ENCODE data around the gene SERINC5. TPM values are rescaled to one million over a fixed set of nuclear protein-coding genes. Genes with fewer than 3 reads are reported as not detected.
"Not testable (repeated sequence)": the region's sequence is repeated elsewhere in the genome, so short reads cannot be mapped to it uniquely, and the experiment has no call there.

SERINC5 gene
- total and polyA plus RNA-seq, 2 donors (not counting 3 experiments of a cell fraction or from before 2014, with no cell fraction given): 3.2 to 10.1 TPM

DNA sequence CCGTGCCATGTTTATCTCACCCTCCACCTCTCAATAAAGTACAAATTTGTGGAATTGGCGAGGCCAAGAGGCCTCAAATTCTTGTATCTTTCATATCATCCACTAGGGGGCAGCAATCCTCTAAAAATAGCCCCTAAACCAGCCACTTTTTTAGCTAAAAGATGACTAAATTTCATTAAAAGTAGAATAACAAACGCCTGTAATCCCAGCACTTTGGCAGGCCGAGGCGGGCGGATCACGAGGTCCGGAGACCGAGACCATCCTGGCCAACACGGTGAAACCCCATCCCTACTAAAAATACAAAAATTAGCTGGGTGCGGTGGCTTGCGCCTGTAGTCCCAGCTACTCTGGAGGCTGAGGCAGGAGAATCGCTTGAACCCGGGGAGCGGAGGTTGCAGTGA lies 164.1 kb downstream of the SERINC5 start:
- BruUV-seq (replicated peaks); H3K9ac ChIP-seq (replicated peaks; ENCODE audit: extremely low read depth, insufficient read depth, low read length); H3K4me1 ChIP-seq (ENCODE audit: control insufficient read depth, extremely low read depth, insufficient read depth, low read length); H3K79me2 ChIP-seq (ENCODE audit: control insufficient read depth, insufficient read depth, low read length); dilution Hi-C loops (cut with MboI; ENCODE audit: extremely low pct_ligation_motif_present, low sequenced_read_pairs); H4K20me1 ChIP-seq (replicated peaks; ENCODE audit: control insufficient read depth, extremely low read depth, insufficient read depth, low read length); POLR2A ChIA-PET; H3K4me3 ChIP-seq (replicated peaks in 1 of 3; ENCODE audit: insufficient read depth in 1 of 3, low read depth in 1 of 3, low read length in 3 of 3); H3K36me3 ChIP-seq (ENCODE audit: control insufficient read depth in 2 of 2, extremely low read depth in 1 of 2, insufficient read depth in 2 of 2, low read length in 2 of 2); H3K9me3 ChIP-seq (replicated peaks; ENCODE audit: control insufficient read depth, insufficient read depth, low read length); H3K4me2 ChIP-seq (ENCODE audit: insufficient read depth, low read length); H3K9me1 ChIP-seq (replicated peaks; ENCODE audit: control insufficient read depth, extremely low read depth, insufficient read depth, low read length); H3K27ac ChIP-seq (ENCODE audit: insufficient read depth, low read depth, low read length); H3K27me3 ChIP-seq (ENCODE audit: control insufficient read depth in 2 of 2, insufficient read depth in 2 of 2, low read length in 2 of 2): not testable (repeated sequence)
- TF ChIP-seq, protein P1, sequence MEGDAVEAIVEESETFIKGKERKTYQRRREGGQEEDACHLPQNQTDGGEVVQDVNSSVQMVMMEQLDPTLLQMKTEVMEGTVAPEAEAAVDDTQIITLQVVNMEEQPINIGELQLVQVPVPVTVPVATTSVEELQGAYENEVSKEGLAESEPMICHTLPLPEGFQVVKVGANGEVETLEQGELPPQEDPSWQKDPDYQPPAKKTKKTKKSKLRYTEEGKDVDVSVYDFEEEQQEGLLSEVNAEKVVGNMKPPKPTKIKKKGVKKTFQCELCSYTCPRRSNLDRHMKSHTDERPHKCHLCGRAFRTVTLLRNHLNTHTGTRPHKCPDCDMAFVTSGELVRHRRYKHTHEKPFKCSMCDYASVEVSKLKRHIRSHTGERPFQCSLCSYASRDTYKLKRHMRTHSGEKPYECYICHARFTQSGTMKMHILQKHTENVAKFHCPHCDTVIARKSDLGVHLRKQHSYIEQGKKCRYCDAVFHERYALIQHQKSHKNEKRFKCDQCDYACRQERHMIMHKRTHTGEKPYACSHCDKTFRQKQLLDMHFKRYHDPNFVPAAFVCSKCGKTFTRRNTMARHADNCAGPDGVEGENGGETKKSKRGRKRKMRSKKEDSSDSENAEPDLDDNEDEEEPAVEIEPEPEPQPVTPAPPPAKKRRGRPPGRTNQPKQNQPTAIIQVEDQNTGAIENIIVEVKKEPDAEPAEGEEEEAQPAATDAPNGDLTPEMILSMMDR (IDR thresholded peaks at IDR 0.05; ENCODE audit: extremely low read depth in 1 of 2, insufficient read depth in 1 of 2, low read depth in 1 of 2, low read length in 2 of 2): peak; percentile 46 to 50
- peak; percentile 57 for FAIRE-seq
- DNase-seq (ENCODE audit: low read depth, low spot score): peak; percentile 46
- CTCF ChIA-PET: interaction anchor here (0.6 to 10.2 kb wide), 41 partner anchors 8 to 1016 kb away, joined by 3 to 460 read pairs (median 4); partner anchors contain the start of gene SERINC5
- H2AFZ ChIP-seq (ENCODE audit: low read depth, low read length): peak overlapping the region; percentile 35
- intact Hi-C loops (cut with micrococcal nuclease): loop anchor here (1.0 to 10.0 kb wide), 8 partner anchors 166 to 1103 kb away; partner anchors contain the start of genes SERINC5 and ZFYVE16

GRCh38 chr5:80090884-80091166 lies 165.0 kb downstream of the SERINC5 start:
- ChIA-PET POLR2A (no interaction called here), CTCF (interaction anchor here (0.8 to 10.2 kb wide), 5 partner anchors 10 to 582 kb away, joined by 3 to 460 read pairs (median 24); no protein-coding TSS in a partner anchor)
- BruUV-seq (replicated peaks): no TSS peak
- TF ChIP-seq JUN (IDR thresholded peaks at IDR 0.05; ENCODE audit: borderline replicate concordance, insufficient read depth, insufficient read length, low read depth) (no peak), GATA2 (IDR thresholded peaks at IDR 0.05; ENCODE audit: insufficient read depth, insufficient read length, low read depth, low read length) (no peak), MAX (IDR thresholded peaks at IDR 0.05; ENCODE audit: insufficient read depth, insufficient read length) (no peak), POLR2A (IDR thresholded peaks at IDR 0.05; ENCODE audit: low read depth, low read length) (no peak), EZH2 (IDR thresholded peaks at IDR 0.05; ENCODE audit: borderline replicate concordance, low read depth, low read length, severe bottlenecking) (no peak), FOS (IDR thresholded peaks at IDR 0.05; ENCODE audit: borderline replicate concordance, insufficient read depth, low read length) (no peak), MYC (IDR thresholded peaks at IDR 0.05; ENCODE audit: low read depth, low read length) (no peak), POLR2AphosphoS5 (IDR thresholded peaks at IDR 0.05; ENCODE audit: insufficient read depth, low read depth, low read length) (no peak)
- TF ChIP-seq, protein P1 (IDR thresholded peaks at IDR 0.05; ENCODE audit: extremely low read depth in 1 of 2, insufficient read depth in 1 of 2, low read depth in 1 of 2, low read length in 2 of 2): no peak
- Histone ChIP-seq H4K20me1 (replicated peaks; ENCODE audit: control insufficient read depth, extremely low read depth, insufficient read depth, low read length) (no peaks in the 10 kb centered on the region), H3K9me1 (replicated peaks; ENCODE audit: control insufficient read depth, extremely low read depth, insufficient read depth, low read length) (no peaks in the 10 kb centered on the region), H3K4me1 (ENCODE audit: control insufficient read depth, extremely low read depth, insufficient read depth, low read length) (no peaks in the 10 kb centered on the region), H3K4me2 (ENCODE audit: insufficient read depth, low read length) (no peak overlapping the region), H3K4me3 (replicated peaks in 1 of 3; ENCODE audit: insufficient read depth in 1 of 3, low read depth in 1 of 3, low read length in 3 of 3) (no peak overlapping the region), H3K79me2 (ENCODE audit: control insufficient read depth, insufficient read depth, low read length) (no peaks in the 10 kb centered on the region), H3K9ac (replicated peaks; ENCODE audit: extremely low read depth, insufficient read depth, low read length) (no peak overlapping the region), H2AFZ (ENCODE audit: low read depth, low read length) (no peak overlapping the region), H3K27ac (ENCODE audit: insufficient read depth, low read depth, low read length) (no peak overlapping the region), H3K9me3 (replicated peaks; ENCODE audit: control insufficient read depth, insufficient read depth, low read length) (no peaks in the 10 kb centered on the region), H3K27me3 (ENCODE audit: control insufficient read depth in 2 of 2, insufficient read depth in 2 of 2, low read length in 2 of 2) (no peaks in the 10 kb centered on the region), H3K36me3 (ENCODE audit: control insufficient read depth in 2 of 2, extremely low read depth in 1 of 2, insufficient read depth in 2 of 2, low read length in 2 of 2) (no peaks in the 10 kb centered on the region)
- dilution Hi-C loops (cut with MboI; ENCODE audit: extremely low pct_ligation_motif_present, low sequenced_read_pairs) (no loop called here), intact Hi-C loops (cut with micrococcal nuclease) (loop anchor here (1.0 to 10.0 kb wide), 7 partner anchors 166 to 1104 kb away; partner anchors contain the start of genes SERINC5 and ZFYVE16)
- DNase-seq (ENCODE audit: low read depth, low spot score): no peak
- FAIRE-seq: no peak

All from endothelial cell of umbilical vein (primary cell).